ENCODE data around the gene ADORA2A. TPM values are rescaled to one million over a fixed set of nuclear protein-coding genes. Genes with fewer than 3 reads are reported as not detected.

The ADORA2A gene
- total RNA-seq, 4 donors from 2014 or later: 2.6 to 4.2 (median 3.5) TPM

GRCh38 chr22:24440718-24441405, 13.5 kb downstream of the ADORA2A start:
- TF ChIP-seq EP300 (IDR thresholded peaks at IDR 0.05) (no peak), CTCF (IDR thresholded peaks at IDR 0.05) (no peak), POLR2A (IDR thresholded peaks at IDR 0.05) (no peak)
- H3K4me1 ChIP-seq: peaks cover 0 to 12% (median 5%) of the 10 kb centered on the region in 4 donors
- peaks cover 0 to 22% (median 0%) of the 10 kb centered on the region in 3 donors for H3K36me3 ChIP-seq
- no peak overlapping the region for H3K27ac ChIP-seq
- no peaks in the 10 kb centered on the region for H3K9me3 ChIP-seq
- H3K27me3 ChIP-seq: no peaks in the 10 kb centered on the region
- WGBS, 2 donors: 90 to 92% methylated on average over 29 to 30 of the region's 30 CpGs
- no peak for DNase-seq (ENCODE audit: low spot score in 2 of 2)
- H3K4me3 ChIP-seq: no peak overlapping the region

- WGBS, 2 donors: 75 to 81% methylated on average over 8 of the region's 8 CpGs
- TF ChIP-seq CTCF (IDR thresholded peaks at IDR 0.05) (no peak), POLR2A (IDR thresholded peaks at IDR 0.05) (no peak), EP300 (IDR thresholded peaks at IDR 0.05) (no peak)
- H3K4me1 ChIP-seq: peaks cover 0 to 5% (median 2%) of the 10 kb centered on the region in 4 donors
- no peak for DNase-seq (ENCODE audit: low spot score in 2 of 2)
- peaks cover 0 to 22% (median 0%) of the 10 kb centered on the region in 3 donors for H3K36me3 ChIP-seq
- H3K4me3 ChIP-seq: no peak overlapping the region
- no peak overlapping the region for H3K27ac ChIP-seq
- H3K9me3 ChIP-seq: no peaks in the 10 kb centered on the region
- H3K27me3 ChIP-seq: no peaks in the 10 kb centered on the region
Observed at GRCh38 chr22:24441406-24442351, 14.3 kb downstream of the ADORA2A start.

GRCh38 chr22:24442352-24442744, 14.9 kb downstream of the ADORA2A start:
- Histone ChIP-seq H3K9me3 (no peaks in the 10 kb centered on the region), H3K4me1 (peaks cover 0 to 5% (median 0%) of the 10 kb centered on the region in 4 donors), H3K4me3 (no peak overlapping the region), H3K27me3 (no peaks in the 10 kb centered on the region), H3K27ac (no peak overlapping the region), H3K36me3 (peaks cover 0 to 22% (median 0%) of the 10 kb centered on the region in 3 donors)
- DNase-seq (ENCODE audit: low spot score in 2 of 2): no peak
- WGBS, 2 donors: 79 to 80% methylated on average over 8 of the region's 8 CpGs
- TF ChIP-seq POLR2A (IDR thresholded peaks at IDR 0.05) (no peak), CTCF (IDR thresholded peaks at IDR 0.05) (no peak), EP300 (IDR thresholded peaks at IDR 0.05) (no peak)

GRCh38 chr22:24443668-24444067, 16.3 kb downstream of the ADORA2A start:
- H3K9me3 ChIP-seq: no peaks in the 10 kb centered on the region
- TF ChIP-seq CTCF (IDR thresholded peaks at IDR 0.05) (no peak), EP300 (IDR thresholded peaks at IDR 0.05) (no peak), POLR2A (IDR thresholded peaks at IDR 0.05) (no peak)

GRCh38 chr22:24444251-24444650, 16.9 kb downstream of the ADORA2A start:
- H3K9me3 ChIP-seq: no peaks in the 10 kb centered on the region
- no peak overlapping the region for H3K27ac ChIP-seq
- no peak for TF ChIP-seq EP300 (IDR thresholded peaks at IDR 0.05)
- no peak for TF ChIP-seq POLR2A (IDR thresholded peaks at IDR 0.05)
- no peak for TF ChIP-seq CTCF (IDR thresholded peaks at IDR 0.05)
- 91 to 100% methylated on average over 3 of the region's 3 CpGs for WGBS, 2 donors
- peaks cover 0 to 22% (median 0%) of the 10 kb centered on the region in 3 donors for H3K36me3 ChIP-seq
- no peaks in the 10 kb centered on the region for H3K27me3 ChIP-seq
- H3K4me1 ChIP-seq: peaks cover 0 to 5% (median 0%) of the 10 kb centered on the region in 4 donors
- DNase-seq (ENCODE audit: low spot score in 2 of 2): no peak
- no peak overlapping the region for H3K4me3 ChIP-seq

More at GRCh38 chr22:24443668-24444067, 16.3 kb downstream of the ADORA2A start:
- Histone ChIP-seq H3K36me3 (peaks cover 0 to 22% (median 0%) of the 10 kb centered on the region in 3 donors), H3K27ac (no peak overlapping the region), H3K27me3 (no peaks in the 10 kb centered on the region), H3K4me3 (no peak overlapping the region), H3K4me1 (peaks cover 0 to 5% (median 0%) of the 10 kb centered on the region in 4 donors)
- no peak for DNase-seq (ENCODE audit: low spot score in 2 of 2)
